Panc1 (cell line): ENCODE results near the gene SYNGR4.

Source experiments
- POLR2AphosphoS5 ChIP-seq: IDR thresholded peaks from 2 replicates; pipeline ENCODE4 v1.6.1; 2012; ENCODE audit warnings: mild to moderate bottlenecking, low read depth, low read length, moderate library complexity
- SIN3A ChIP-seq: IDR thresholded peaks from 2 replicates; pipeline ENCODE4 v1.6.1; 2012; ENCODE audit warnings: low read depth, mild to moderate bottlenecking, low read length, moderate library complexity, borderline replicate concordance; ENCODE audit not compliant: insufficient read depth
- TCF7L2 ChIP-seq: IDR thresholded peaks from 2 replicates; pipeline ENCODE4 v1.6.1; 2011; ENCODE audit warnings: mild to moderate bottlenecking, low read depth, low read length, inconsistent platforms
- TF ChIP-seq, protein P1 (sequence below): fragments of 450-650 bp; IDR thresholded peaks from 2 replicates; pipeline ENCODE4 v1.5.1; 2017; ENCODE audit warnings: mild to moderate bottlenecking

DNA sequence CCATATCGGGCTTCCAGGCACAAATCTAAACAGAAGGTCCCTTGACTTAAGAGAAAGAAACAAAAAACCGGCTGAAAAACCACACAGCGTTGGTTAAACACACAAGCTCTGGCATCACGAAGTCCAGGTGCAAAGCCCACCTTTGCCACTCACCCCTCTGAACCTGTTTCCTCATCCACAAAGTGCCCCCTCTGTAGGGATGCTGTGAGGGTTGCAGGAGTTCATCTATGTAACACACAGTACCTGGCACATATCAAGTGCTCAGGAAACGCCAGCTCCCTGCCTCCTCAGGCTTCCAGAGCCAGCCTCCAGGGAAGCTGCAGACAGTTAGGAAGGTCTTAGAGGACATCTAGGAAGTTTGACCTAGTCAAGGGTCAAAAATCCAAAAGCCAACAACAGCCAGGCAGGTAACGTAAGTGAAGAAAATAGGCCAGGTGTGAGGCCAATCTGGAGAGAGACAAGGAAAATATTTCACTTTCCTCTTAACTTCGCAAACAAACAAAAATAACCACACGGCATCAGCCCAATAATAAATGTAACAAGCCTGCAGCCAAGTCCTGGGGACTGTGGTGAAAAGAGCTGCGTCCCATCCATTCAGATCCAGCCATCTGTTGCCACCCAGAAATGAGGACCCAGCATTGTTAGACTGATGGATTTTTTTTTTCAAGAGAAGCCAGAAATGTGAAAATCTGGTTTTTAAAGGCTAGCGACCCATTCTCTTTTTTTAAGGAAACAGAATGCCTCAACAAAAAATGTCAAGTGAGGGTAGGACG lies 17.2 kb downstream of the SYNGR4 start:
- TF ChIP-seq, protein P1, sequence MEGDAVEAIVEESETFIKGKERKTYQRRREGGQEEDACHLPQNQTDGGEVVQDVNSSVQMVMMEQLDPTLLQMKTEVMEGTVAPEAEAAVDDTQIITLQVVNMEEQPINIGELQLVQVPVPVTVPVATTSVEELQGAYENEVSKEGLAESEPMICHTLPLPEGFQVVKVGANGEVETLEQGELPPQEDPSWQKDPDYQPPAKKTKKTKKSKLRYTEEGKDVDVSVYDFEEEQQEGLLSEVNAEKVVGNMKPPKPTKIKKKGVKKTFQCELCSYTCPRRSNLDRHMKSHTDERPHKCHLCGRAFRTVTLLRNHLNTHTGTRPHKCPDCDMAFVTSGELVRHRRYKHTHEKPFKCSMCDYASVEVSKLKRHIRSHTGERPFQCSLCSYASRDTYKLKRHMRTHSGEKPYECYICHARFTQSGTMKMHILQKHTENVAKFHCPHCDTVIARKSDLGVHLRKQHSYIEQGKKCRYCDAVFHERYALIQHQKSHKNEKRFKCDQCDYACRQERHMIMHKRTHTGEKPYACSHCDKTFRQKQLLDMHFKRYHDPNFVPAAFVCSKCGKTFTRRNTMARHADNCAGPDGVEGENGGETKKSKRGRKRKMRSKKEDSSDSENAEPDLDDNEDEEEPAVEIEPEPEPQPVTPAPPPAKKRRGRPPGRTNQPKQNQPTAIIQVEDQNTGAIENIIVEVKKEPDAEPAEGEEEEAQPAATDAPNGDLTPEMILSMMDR, result no peak
- TF ChIP-seq POLR2AphosphoS5 (no peak), TCF7L2 (no peak), SIN3A (no peak)
